Amniotic epithelial cell (primary cell): ENCODE data around the gene P2RX2.
A peak's percentile ranks its signal among the peaks of the same experiment; 100 is the strongest.
"Not testable (repeated sequence)": the region's sequence is repeated elsewhere in the genome, so short reads cannot be mapped to it uniquely, and the experiment has no call there.

Experiments used
- DNase-seq: peaks from one replicate; pipeline ENCODE4 v3.0.0-alpha.2; 2010; ENCODE audit warnings: low read depth

Gene P2RX2

GRCh38 chr12:132583736-132584135, 34.8 kb upstream of the P2RX2 start:
- no peak for DNase-seq

- DNase-seq = no peak
These were observed 34.1 kb upstream of the P2RX2 start for GRCh38 chr12:132584429-132584828.

GRCh38 chr12:132585177-132585576, 33.4 kb upstream of the P2RX2 start:
- no peak for DNase-seq

GRCh38 chr12:132586929-132587328, 31.6 kb upstream of the P2RX2 start:
- DNase-seq = no peak

- no peak for DNase-seq
These were observed 30.8 kb upstream of the P2RX2 start for GRCh38 chr12:132587781-132588180.

DNA sequence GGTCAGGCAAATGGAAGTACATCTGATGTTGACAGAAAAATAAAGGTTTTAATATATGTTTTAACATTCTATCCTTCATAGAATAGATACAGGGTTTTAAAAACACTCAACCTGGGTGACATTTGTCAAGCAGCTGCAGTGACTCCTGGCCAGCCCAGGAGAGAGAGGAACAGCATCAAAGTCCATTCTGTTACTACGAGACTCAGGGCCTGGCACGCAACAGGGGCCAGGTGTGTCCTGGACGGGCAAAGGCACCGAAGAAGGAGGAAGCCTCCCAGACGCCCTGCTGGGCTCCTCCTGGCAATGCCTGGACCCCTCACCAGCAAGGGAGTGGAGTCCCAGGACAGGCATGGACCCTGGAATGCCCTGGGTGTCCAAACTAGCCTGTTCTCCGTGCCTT, 30.3 kb upstream of the P2RX2 start:
- no peak for DNase-seq

DNA sequence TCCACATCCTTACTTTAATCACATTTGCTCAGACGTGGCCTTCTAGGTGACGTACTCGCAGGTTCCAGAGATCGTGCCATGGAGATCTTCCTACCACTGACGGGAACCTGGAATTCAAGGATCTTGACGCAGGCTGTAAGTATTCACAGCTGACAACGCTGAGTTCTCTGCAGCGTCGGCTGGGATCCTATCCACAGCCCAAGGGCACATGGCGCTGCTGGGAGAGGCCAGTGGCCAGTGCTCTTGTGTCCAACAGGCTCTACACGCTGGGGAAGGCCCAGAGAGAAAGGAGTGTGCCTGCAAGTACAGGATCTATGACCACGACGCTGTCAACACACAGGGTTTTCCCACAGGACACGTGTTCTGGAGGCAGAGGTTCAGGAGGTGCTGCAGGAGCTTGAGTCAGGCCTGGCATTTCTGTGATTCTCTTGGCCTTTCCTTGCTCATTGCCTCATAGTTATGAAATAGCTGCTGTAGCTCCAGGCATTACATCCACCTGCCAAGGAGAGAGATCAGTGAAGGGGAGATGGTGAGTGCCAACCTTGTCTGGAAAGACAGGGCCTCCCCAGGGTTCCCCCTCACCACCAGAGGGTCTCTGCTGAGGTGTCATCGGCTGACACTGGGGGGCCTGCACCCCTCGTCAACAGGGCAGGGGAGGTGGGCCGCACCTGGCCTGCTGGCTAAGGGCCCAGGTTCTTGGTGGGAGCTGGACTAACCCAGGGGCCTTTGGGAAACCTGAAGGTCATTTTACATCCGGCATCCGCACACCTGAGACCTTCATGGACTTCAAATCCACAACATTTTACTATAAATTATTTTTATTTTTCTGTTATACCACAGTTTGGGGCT, 29.5 kb upstream of the P2RX2 start:
- DNase-seq = no peak

- DNase-seq = no peak
These were observed 27.3 kb upstream of the P2RX2 start for GRCh38 chr12:132591107-132591935.

- no peak for DNase-seq
These were observed 26.1 kb upstream of the P2RX2 start for GRCh38 chr12:132592282-132592970.

GRCh38 chr12:132593071-132593470, 25.5 kb upstream of the P2RX2 start:
- DNase-seq = no peak

- DNase-seq = no peak
These were observed 25.1 kb upstream of the P2RX2 start for GRCh38 chr12:132593521-132593920.

DNA sequence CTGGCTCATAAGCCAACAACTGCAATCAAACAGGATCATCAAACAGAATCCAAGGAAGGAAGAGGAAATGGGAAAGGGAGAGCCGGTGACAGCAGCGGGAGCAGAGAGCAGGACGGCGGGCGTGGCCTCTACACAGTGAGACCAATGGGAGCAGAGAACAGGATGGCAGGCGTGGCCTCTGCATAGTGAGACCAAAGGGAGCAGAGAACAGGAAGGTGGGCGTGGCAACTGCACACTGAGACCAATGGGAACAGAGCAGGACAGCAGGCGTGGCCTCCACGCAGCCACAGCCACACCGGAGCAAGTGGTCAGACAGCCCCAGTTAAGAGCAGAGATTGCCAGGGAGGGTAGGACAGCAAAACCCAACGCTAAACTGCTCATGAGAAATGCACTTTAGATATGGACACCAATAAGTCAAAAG, 24.6 kb upstream of the P2RX2 start:
- DNase-seq = peak; percentile 91

- DNase-seq = no peak
These were observed 23.4 kb upstream of the P2RX2 start for GRCh38 chr12:132595183-132595582.

- peak; percentile 41 for DNase-seq
These were observed 22.6 kb upstream of the P2RX2 start for GRCh38 chr12:132596016-132596415.

DNA sequence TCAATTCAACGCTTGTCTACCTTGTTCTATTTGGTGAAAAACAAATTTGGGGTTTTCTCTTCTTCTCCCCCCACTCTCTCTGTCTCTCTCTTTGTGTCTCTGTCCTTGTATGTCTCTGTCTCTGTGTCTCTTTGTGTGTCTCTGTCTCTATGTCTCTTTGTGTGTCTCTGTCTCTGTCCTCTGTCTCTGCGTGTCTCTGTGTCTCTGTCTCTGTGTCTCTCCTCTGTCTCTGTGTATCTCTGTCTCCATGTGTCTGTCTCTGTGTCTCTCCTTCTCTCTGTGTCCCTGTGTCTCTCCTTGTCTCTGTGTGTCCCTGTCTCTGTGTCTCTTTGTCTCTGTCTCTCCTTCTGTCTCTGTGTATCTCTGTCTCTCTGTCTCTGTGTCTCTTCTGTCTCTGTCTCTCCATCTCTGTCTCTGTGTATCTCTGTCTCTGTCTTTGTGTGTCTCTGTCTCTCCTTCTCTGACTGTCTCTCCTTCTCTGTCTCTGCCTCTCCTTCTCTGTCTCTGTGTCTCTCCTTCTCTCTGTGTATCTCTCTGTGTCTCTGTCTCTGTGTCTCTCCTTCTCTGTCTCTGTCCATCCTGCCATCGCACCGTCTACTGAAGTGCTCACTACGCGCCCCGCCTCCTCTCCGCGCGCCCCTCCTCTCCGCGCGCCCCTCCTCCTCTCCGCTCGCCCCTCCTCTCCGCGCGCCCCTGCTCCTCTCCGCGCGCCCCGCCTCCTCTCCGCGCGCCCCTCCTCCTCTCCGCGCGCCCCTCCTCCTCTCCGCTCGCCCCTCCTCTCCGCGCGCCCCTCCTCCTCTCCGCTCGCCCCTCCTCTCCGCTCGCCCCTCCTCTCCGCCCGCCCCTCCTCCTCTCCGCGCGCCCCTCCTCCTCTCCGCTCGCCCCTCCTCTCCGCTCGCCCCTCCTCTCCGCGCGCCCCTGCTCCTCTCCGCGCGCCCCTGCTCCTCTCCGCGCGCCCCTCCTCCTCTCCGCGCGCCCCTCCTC, 21.0 kb upstream of the P2RX2 start:
- DNase-seq = peak; percentile 29

DNA sequence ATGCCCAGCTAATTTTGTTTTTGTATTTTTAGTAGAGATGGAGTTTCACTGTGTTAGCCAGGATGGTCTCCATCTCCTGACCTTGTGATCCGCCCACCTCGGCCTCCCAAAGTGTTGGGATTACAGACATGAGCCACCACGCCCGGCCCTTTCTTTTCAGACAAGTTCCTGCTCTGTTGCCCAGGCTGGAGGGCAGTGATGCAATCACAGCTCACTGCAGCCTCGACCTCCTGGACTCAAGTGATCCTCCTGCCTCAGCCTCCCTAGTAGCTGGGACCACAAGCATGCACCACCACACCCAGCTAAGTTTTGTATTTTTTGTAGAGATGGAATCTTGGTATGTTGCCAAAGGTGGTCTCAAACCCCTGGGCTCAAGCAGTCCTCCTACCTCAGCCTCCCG, 19.1 kb upstream of the P2RX2 start:
- not testable (repeated sequence) for DNase-seq

- DNase-seq = peak; percentile 51
These were observed 18.2 kb upstream of the P2RX2 start for GRCh38 chr12:132600048-132601032.

DNA sequence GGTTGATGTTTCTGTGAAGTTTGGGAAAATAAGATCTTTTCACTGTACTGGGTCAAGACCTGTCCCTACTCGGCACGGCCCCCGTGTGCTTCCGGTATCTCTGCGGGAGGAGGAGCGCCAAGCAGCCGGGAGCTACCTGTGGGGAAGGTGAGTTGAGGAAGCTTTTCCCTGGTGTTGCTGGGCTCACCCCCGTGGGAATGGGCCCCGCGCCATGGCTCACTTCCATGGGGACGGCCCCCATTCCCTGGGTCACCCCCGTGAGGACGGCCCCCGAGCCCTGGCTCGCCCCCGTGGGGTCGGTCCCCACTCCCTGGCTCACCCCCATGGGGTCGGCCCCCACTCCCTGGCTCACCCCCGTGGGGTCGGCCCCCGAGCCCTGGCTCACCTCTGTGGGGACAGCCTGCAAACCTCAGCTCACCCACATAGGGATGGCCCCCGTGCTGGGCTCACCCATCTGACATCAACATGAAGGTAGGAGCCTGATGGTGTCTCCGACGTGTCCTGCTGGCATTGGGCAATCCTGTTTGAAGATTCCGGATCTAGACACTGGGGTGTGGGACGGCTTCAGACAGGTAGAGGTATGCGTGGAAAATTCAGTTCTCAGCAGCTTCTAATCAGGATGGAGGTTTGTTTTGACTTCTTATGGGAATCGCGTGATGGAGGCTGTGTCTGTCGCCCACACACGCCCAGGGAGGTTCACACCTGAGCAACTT, 17.2 kb upstream of the P2RX2 start:
- DNase-seq = no peak

- DNase-seq = no peak
These were observed 15.9 kb upstream of the P2RX2 start for GRCh38 chr12:132602572-132603239.
